Effector CD8-positive, alpha-beta T cell (primary cell): ENCODE results near the gene BRWD1.

Source experiments
- DNase-seq: peaks from one replicate; lab custom pipeline; 2025; lab: John Stamatoyannopoulos, UW

Gene BRWD1

DNA sequence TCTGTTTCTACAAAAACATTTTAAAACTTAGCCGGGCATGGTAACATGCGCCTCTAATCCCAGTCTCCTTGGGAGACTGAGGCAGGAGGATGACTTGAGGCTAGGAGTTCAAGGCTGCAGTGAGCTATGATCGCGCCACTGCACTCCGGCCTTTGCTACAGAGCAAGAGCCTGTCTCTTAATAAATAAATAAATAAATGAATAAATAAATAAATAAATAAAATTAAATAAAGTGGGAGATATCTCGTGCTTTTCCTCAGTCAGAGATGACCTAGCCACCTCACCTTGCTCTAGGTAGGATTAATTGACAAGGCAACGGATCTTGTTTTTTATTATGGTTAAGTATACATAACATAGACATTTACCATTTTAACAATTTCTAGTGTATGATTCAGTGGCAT is 14.3 kb upstream of the BRWD1 start:
- no peak for DNase-seq

GRCh38 chr21:39326607-39327307 is 13.3 kb upstream of the BRWD1 start:
- no peak for DNase-seq

DNA sequence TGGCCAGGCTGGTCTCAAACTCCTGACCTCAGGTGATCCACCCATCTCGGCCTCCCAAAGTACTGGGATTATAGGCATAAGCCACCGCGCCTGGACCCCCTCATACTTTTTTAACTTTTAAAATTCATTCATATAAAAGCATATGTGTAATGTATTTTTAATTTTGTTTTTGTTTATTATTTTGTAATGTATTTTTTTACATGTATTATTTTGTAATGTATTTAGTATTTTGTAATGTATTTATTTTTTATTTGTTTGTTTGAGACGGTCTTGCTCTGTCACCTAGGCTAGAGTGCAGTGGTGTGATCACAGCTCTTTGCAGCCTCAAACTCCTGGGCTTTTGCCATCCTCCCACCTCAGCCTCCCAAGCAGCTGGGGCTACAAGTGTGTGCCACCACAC is 12.0 kb upstream of the BRWD1 start:
- no peak for DNase-seq

- DNase-seq, result no peak
These were observed 8.0 kb upstream of the BRWD1 start for GRCh38 chr21:39321424-39321823.

DNA sequence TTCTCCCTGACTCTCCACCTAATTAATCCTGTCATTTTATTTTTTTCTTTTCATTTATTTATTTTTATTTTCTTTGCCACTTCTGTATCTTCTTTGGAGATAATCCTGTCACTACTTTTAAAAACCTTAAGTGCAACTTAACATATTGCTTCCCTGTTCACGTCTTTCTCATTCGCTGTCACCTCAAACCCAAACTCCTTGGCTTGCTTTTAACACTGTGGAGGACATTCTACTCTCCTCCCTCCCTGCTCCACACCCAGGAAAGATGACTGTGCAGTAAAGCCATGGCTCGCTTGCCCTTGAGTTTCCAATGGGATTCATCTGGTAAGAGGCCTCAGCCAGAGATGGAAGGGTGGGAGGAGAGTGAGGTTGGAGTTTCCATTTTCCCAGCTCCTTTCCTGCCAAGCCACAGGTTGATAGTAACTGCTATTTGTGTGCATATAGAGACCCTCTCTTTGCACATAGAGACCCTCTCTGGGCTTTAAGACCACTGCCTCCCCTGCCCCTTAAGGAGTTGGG is 6.4 kb upstream of the BRWD1 start:
- DNase-seq, result no peak

DNA sequence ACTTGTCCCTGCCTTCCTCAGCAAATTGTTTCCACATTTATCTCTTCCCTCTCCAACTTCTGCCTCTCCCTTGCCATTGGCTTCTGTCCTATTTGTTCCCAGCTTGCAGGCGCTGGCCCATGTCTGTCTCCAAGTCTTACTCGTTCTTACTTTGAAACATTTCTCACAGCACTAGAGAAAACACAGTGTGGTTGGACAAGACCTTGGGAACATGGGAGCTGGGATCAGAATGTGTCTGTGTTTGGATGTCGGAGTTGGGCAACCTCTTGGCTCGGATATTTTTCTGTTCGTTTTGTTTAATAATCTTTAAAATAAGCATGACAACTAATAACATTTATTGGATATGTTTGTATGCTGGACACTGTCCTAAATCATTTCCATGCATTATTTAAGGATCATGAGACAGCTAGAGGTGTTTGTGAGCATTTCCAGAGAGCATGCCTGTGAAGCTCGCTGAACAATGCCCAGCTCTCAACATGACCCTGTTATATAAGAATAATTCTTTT is 5.9 kb upstream of the BRWD1 start:
- DNase-seq, result no peak

DNA sequence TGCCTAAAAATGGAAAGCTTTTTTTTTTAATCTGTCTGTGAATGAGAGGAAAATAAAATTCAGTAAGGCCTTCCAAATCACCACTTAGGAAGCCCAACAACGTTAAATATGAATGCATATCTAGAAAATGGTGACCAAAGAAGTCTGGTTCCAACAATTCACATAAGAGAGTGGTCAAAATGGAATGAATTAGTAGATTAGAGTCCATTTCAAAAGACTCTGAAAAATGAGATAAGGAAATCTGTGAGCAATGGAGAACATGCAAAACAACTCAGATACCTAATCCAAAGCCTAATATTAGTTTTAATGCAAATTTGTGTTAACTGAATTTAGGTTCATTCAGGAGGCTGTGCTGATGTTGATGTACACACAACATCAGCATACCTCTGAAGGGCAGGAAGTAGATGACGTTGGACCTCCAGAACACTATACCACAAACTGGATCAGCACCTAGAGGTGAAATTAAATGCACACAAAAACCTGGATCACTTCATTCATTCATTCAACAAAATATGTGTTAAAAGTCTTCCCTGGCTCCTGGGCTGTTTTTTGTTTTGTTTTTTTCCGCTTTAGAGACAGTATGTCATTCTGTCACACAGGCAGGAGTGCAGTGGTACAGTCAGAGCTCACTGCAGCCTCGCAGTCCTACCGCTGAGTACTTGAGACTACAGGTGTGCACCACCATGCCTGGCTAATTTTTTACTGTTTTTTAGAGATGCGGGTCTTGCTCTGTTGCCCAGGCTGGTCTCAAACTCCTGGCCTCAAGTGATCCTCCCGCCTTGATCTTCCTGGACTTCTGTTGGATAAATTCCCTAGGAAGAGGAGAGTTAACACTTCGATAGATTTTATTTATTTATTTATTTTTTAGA is 4.9 kb upstream of the BRWD1 start:
- no peak for DNase-seq

DNA sequence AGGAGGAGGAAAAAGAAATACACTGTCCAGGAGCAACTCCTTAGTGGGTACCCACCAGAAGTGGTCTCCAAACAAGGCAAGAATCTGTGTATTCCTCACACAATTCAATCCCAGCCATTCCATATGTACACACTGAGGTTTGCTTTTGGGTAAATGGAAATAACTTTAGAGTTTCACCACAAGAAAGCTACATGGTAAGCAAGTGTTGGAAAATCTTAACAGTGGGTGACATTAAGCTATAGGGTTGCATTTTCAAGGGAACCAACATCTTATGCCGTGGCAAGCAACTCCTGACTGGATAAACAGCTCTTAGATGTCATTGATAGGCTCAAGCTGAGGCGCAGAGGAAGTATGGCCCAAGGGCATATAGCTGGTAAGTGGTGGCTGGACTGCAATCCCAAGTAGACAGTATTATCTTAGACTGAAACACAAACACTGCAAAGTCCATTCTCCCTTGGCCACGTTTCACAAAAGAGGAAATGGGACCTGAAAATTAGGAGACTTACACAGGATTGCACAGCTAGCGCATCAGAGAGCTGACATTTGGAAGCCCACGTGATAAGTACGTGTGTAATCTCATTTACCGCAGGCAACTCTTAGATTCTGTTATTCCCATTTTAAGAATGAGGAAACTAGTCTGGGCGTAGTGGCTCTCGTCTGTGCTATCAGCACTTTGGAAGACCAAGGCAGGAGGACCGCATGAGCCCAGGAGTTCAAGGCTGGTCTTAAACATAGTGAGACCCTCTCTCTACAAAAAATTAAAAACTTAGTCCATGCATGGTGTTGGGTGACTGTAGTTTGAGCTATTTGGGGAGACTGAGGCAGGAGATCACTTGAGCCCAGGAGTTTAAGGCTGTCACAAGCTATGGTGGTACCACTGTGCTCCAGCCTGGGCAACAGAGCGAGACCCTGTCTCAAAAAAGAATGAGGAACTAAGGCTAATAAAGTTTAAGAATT is 4.0 kb upstream of the BRWD1 start:
- no peak for DNase-seq

GRCh38 chr21:39316729-39317128 is 3.3 kb upstream of the BRWD1 start:
- no peak for DNase-seq

GRCh38 chr21:39315603-39316445 is 2.4 kb upstream of the BRWD1 start:
- DNase-seq, result no peak

DNA sequence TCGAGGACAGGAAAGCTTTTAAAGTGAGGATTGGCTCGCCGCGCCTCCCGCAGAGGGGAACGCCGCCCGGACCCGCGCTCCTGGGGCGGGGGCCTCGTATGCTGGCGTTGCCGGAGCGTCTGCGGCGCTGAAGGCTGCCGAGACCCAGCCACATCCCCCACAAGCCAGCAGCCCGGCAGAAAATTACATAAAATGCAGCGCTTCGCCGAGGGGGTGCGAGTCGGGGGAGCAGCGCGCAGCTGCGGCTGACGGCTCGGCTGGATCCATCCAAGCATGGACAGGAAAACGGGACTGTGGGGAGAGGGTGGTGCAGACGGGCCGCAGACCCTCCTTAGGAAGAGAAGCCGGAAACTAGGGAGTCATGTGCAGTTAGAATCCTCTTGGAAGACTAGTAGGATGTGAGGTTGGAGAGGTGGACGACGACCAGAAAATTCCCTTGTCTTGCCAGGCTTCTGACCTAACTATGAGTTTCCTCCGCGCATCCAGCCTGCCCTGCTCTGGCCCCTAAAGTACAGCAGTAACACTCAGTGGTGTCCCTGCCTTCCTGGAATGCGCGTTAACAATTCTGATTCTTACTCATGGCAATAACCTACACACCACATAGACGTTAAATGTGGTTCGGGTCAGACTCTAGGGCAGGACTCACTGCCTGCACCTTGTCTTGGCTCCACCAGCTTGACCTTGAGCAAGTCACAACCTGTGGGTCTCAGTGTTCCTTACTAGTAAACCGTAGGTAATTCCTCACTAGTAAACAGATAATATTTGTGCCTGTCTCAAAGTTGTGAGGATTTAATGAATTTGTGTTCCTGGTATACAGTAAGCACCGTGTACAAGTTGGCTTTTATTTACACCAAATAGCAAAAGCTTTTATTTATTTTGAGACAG is 953 bp upstream of the BRWD1 start:
- DNase-seq, result peak; percentile 47

GRCh38 chr21:39313042-39313570 is 326 bp downstream of the BRWD1 start:
- peak; percentile 23 for DNase-seq

- DNase-seq, result peak; percentile 94
These were observed 1.1 kb downstream of the BRWD1 start for GRCh38 chr21:39312112-39313041.

DNA sequence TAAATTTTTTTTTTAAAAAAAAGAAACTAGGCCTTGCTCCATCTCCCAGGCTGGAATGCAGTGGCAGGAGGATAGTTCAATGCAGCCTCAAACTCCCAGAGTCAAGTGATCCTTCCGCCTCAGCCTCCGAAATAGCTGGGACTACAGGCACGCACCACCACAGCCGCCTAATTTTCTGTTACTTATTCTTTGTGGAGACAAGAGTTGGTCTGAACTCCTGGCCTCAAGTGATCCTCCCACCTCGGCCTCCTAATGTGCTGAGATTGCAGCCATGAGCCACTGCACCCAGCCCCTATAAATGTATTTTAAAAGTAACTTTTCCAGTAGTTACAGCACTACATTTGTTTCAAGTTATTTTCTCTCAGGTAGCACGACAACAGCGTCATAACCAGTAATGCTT is 2.3 kb downstream of the BRWD1 start:
- DNase-seq, result no peak

DNA sequence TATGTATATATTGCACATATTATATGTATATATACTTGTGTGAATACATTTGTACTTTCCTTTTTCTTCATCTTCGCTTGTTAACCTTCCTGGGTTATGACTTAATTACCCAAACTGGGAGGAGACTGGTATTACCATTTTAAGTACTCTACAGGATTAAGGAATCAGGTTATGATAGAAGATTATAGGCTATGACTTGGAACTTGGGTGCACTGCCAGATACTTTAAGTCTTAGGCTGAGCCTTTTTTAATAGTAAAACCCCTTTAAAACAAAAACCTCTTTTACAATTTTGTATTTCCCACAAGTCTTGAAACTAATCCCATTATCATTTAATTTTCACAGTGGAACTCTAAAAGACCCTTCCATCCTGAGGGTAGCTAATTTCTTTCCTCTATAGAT is 6.0 kb downstream of the BRWD1 start:
- no peak for DNase-seq

DNA sequence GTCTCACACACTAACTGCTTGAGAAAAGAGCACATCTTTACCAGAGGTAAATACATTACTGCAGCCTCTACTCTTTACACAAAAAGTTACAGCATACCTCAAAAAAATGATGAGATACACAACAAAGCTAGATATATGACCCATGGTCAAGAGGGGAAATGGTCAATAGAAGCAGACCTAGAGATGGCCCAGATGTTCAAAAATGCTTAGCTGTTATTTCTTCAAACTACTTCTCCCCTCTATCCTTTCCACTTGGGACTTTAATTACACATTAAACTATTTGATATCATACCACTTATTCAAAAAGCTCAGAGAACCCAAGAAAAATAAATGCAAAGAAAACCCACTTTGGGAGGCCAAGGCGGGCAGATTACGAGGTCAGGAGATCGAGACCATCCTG is 12.8 kb downstream of the BRWD1 start:
- no peak for DNase-seq

DNA sequence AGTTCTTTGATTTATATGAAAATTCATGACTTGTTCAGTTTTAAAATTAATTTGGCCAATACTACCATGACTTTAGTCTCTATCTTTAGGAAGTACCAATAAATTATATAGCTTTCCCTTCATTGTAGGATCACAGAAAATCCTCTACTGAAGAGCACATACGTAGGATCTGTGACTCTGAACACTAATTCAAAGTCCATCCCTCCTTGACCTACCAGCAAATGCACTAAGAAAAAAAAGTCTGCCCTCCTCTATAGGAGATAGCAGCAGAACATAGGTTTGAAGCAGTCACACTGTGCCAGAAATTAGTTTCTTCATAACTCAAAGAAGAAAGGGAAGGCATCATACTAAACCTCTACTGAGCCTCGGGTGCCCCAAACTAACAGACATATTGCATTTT is 16.5 kb downstream of the BRWD1 start:
- DNase-seq, result no peak

GRCh38 chr21:39288987-39289386 is 24.4 kb downstream of the BRWD1 start:
- DNase-seq, result no peak
